ENCODE results near the gene LMLN.

DNA sequence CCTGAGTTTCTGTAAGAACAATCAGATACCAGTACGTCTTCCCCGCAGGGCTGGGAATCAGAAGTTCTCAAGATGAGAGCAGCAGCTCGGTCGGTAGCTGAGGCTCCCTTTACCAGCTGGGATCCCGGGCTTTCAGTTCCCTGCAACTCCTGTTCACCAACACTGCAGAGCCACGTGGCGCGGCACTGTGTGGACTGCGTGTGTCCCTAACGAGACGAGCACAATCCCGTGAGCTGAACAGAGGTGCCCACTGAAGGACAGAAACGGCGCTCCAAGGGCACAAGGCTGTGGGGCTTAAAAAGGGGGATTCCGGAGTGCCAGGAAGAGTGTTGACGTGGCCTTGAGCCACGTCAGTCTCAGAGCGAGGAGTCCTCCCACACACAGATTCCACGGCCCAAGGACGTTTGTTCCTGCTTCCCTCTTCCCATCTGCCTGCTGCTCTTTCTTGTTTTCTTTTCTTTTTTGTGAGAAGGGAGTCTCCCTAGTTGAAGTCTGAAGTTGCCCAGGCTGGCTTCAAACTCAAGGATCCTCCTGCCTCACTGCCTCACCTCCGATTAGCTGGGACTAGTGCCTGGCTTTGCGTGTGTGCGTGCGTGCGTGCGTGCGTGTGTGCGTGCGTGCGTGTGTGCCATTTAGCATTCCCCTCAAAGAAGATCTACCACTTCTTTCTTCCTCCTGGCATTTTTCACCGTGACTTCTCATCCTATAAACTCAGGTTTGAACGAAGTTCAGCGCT lies 47.1 kb upstream of the LMLN start:
- TF ChIP-seq CTCF (conservative IDR thresholded peaks at IDR 0.05; ENCODE audit: low read length) (no peak), EZH2phosphoT487 (IDR thresholded peaks at IDR 0.05; ENCODE audit: borderline replicate concordance) (no peak)
